HL-60 (cell line): ENCODE data around the gene APOE.

ENCODE experiments used
- DNase-seq, 2 experiments: peaks; one replicate each; pipeline ENCODE4 v3.0.0-alpha.2; 2010 to 2020; ENCODE audit warnings: low read depth in 1 of 2, low spot score in 1 of 2
- H3K27ac ChIP-seq: fragments of 250-450 bp; sonication (Bioruptor Pico); replicated peaks from 2 replicates; pipeline ENCODE4 v1.5.1; 2020; ENCODE audit warnings: mild to moderate bottlenecking, moderate library complexity
- H3K27me3 ChIP-seq: fragments of 250-450 bp; sonication (Bioruptor Pico); 2 replicates; pipeline ENCODE4 v1.5.1; 2021; ENCODE audit warnings: mild to moderate bottlenecking, moderate library complexity; ENCODE audit not compliant: insufficient read depth, poor library complexity, severe bottlenecking
- H3K4me3 ChIP-seq: replicated peaks from 2 replicates; pipeline ENCODE4 v1.5.1; 2011; ENCODE audit warnings: mild to moderate bottlenecking, control low read depth, low read length; ENCODE audit not compliant: insufficient read depth
- CTCF ChIP-seq: IDR thresholded peaks from one replicate; pipeline ENCODE4 v1.5.1; 2011; ENCODE audit warnings: low read length, control low read depth, inconsistent platforms; ENCODE audit not compliant: insufficient read depth
- GABPA ChIP-seq: IDR thresholded peaks from 2 replicates; pipeline ENCODE4 v1.6.1; 2012; ENCODE audit warnings: low read depth
- POLR2AphosphoS5 ChIP-seq: IDR thresholded peaks from 2 replicates; pipeline ENCODE4 v1.6.1; 2012; ENCODE audit warnings: low read depth
- REST ChIP-seq: IDR thresholded peaks from 2 replicates; pipeline ENCODE4 v1.6.1; 2012; ENCODE audit warnings: low read depth; ENCODE audit not compliant: insufficient replicate concordance
- SPI1 ChIP-seq: IDR thresholded peaks from 2 replicates; pipeline ENCODE4 v1.6.1; 2012; ENCODE audit warnings: low read depth, mild to moderate bottlenecking, borderline replicate concordance

APOE gene

GRCh38 chr19:44897835-44898234, 7.8 kb upstream of the APOE start:
- no peak overlapping the region for H3K4me3 ChIP-seq
- 0 out of 2 replicates have a peak overlapping the region, but pooled peaks have one; percentile 2 for H3K27ac ChIP-seq
- no peak for DNase-seq
- TF ChIP-seq POLR2AphosphoS5 (no peak; the same call in 1 of the 2 replicates), REST (no peak), SPI1 (no peak), GABPA (no peak), CTCF (no peak)
- no peaks in the 10 kb centered on the region for H3K27me3 ChIP-seq

GRCh38 chr19:44900328-44901244, 5.0 kb upstream of the APOE start:
- H3K27me3 ChIP-seq = peaks cover 7% of the 10 kb centered on the region
- no peak overlapping the region for H3K4me3 ChIP-seq
- TF ChIP-seq GABPA (no peak), POLR2AphosphoS5 (peak; percentile 59; the same call in 1 of the 2 replicates)
- no peak overlapping the region for H3K27ac ChIP-seq
- DNase-seq = no peak

GRCh38 chr19:44903216-44903601, 2.4 kb upstream of the APOE start:
- Histone ChIP-seq H3K4me3 (no peak overlapping the region), H3K27me3 (peaks cover 10% of the 10 kb centered on the region), H3K27ac (no peak overlapping the region)
- no peak for DNase-seq
- no peak for TF ChIP-seq POLR2AphosphoS5
- TF ChIP-seq CTCF = no peak
- TF ChIP-seq GABPA = no peak

- TF ChIP-seq GABPA (no peak), POLR2AphosphoS5 (peak; percentile 83), CTCF (peak; percentile 80)
- no peak overlapping the region for H3K27ac ChIP-seq
- peaks cover 10% of the 10 kb centered on the region for H3K27me3 ChIP-seq
- DNase-seq = peak in 1 of 2 experiments; percentile 72
- H3K4me3 ChIP-seq = no peak overlapping the region
Measured at GRCh38 chr19:44903602-44904425, 1.8 kb upstream of the APOE start.
